GM10266 (cell line): ENCODE data around the gene PDCD10.

Experiments
- DNase-seq: peaks from one replicate; pipeline ENCODE4 v3.0.0; 2012; ENCODE audit errors: extremely low spot score
- CTCF ChIP-seq: IDR thresholded peaks from 2 replicates; pipeline ENCODE4 v1.5.1; 2012; ENCODE audit warnings: mild to moderate bottlenecking, low read depth; ENCODE audit not compliant: control insufficient read depth, insufficient read depth; ENCODE audit errors: missing control alignments

The PDCD10 gene

GRCh38 chr3:167711439-167711838 lies 23.3 kb downstream of the PDCD10 start:
- DNase-seq, result no peak
- TF ChIP-seq CTCF, result no peak

GRCh38 chr3:167710552-167710951 lies 24.1 kb downstream of the PDCD10 start:
- no peak for TF ChIP-seq CTCF
- DNase-seq, result no peak

- DNase-seq, result no peak
- no peak for TF ChIP-seq CTCF
Measured at GRCh38 chr3:167709690-167710089, 25.0 kb downstream of the PDCD10 start.

- DNase-seq, result no peak
- no peak for TF ChIP-seq CTCF
Measured at GRCh38 chr3:167705840-167706239, 28.9 kb downstream of the PDCD10 start.

- no peak for DNase-seq
- no peak for TF ChIP-seq CTCF
Measured at GRCh38 chr3:167700926-167701325, 33.8 kb downstream of the PDCD10 start.

GRCh38 chr3:167700046-167700445 lies 34.6 kb downstream of the PDCD10 start:
- no peak for DNase-seq
- no peak for TF ChIP-seq CTCF

GRCh38 chr3:167694121-167694520 lies 40.6 kb downstream of the PDCD10 start:
- no peak for DNase-seq
- TF ChIP-seq CTCF, result no peak
